Measurements from ENCODE around the gene FILIP1.

FILIP1 gene

GRCh38 chr6:75490706-75491105, 2.9 kb downstream of the FILIP1 start:
- in situ Hi-C loops (cut with HindIII; ENCODE audit: low sequenced_read_pairs), result no loop called here
- DNase-seq (ENCODE audit: low read depth, low spot score), result no peak
- no peak overlapping the region for H3K4me3 ChIP-seq (ENCODE audit: low read depth, low read length)
- no peak for TF ChIP-seq CTCF (IDR thresholded peaks at IDR 0.05; ENCODE audit: low read depth, low read length)

- in situ Hi-C loops (cut with HindIII; ENCODE audit: low sequenced_read_pairs), result no loop called here
- no peak for TF ChIP-seq CTCF (IDR thresholded peaks at IDR 0.05; ENCODE audit: low read depth, low read length)
Measured at GRCh38 chr6:75489025-75489424, 4.6 kb downstream of the FILIP1 start.

GRCh38 chr6:75488033-75488432, 5.6 kb downstream of the FILIP1 start:
- no peak overlapping the region for H3K4me3 ChIP-seq (ENCODE audit: low read depth, low read length)
- peak; percentile 29 for DNase-seq (ENCODE audit: low read depth, low spot score)
- in situ Hi-C loops (cut with HindIII; ENCODE audit: low sequenced_read_pairs), result no loop called here
- no peak for TF ChIP-seq CTCF (IDR thresholded peaks at IDR 0.05; ENCODE audit: low read depth, low read length)

More at GRCh38 chr6:75489025-75489424, 4.6 kb downstream of the FILIP1 start:
- peak; percentile 14 for DNase-seq (ENCODE audit: low read depth, low spot score)
- no peak overlapping the region for H3K4me3 ChIP-seq (ENCODE audit: low read depth, low read length)

DNA sequence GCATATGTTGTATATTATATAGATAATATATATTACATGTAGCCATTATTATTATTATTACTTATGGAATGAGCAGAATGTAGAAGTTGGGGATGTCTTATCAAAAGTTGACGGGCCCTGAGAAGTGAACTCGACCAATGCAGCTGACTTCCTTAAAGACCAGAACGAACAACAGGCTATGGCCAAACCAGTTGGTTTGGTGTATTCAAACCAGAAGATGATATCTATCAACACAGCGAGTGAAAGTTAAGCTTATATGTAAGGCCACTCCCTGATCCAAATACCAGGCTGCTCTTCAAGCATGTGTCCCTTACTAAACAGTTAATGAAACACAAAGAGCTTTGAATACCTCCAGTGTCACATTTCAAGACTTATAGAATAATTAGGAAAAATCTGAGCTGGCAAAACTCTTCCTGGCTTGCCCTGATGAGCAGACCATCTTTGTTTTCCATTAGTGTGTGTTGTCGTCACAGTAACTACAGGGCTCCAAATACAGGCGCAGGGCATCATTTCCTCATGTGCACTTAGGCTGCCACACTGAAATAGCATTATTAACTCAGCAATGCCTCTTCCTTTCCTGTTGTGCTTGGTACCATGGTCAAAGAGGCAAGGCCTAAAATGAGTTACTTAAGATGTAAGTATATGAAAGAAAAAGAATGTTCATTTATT, 6.6 kb downstream of the FILIP1 start:
- DNase-seq (ENCODE audit: low read depth, low spot score), result no peak
- in situ Hi-C loops (cut with HindIII; ENCODE audit: low sequenced_read_pairs), result no loop called here
- no peak overlapping the region for H3K4me3 ChIP-seq (ENCODE audit: low read depth, low read length)
- TF ChIP-seq CTCF (IDR thresholded peaks at IDR 0.05; ENCODE audit: low read depth, low read length), result no peak

GRCh38 chr6:75484535-75484934, 9.1 kb downstream of the FILIP1 start:
- TF ChIP-seq CTCF (IDR thresholded peaks at IDR 0.05; ENCODE audit: low read depth, low read length), result no peak
- DNase-seq (ENCODE audit: low read depth, low spot score), result no peak
- H3K4me3 ChIP-seq (ENCODE audit: low read depth, low read length), result no peak overlapping the region
- in situ Hi-C loops (cut with HindIII; ENCODE audit: low sequenced_read_pairs), result no loop called here

GRCh38 chr6:75483136-75483952, 10.3 kb downstream of the FILIP1 start:
- H3K4me3 ChIP-seq (ENCODE audit: low read depth, low read length), result no peak overlapping the region
- no peak for TF ChIP-seq CTCF (IDR thresholded peaks at IDR 0.05; ENCODE audit: low read depth, low read length)
- DNase-seq (ENCODE audit: low read depth, low spot score), result no peak
- in situ Hi-C loops (cut with HindIII; ENCODE audit: low sequenced_read_pairs), result no loop called here

Data from astrocyte of the spinal cord (primary cell).